Ammon's horn (tissue), 1 donor: Measurements from ENCODE around the gene PLAAT4.
A peak's percentile ranks its signal among the peaks of the same experiment; 100 is the strongest.
"Not testable (repeated sequence)": the region's sequence is repeated elsewhere in the genome, so short reads cannot be mapped to it uniquely, and the experiment has no call there.

Experiments used
- DNase-seq: peaks from one replicate; pipeline ENCODE4 v3.0.0-alpha.2; 2016; ENCODE audit warnings: low spot score

Gene PLAAT4

GRCh38 chr11:63543711-63544110 lies 7.1 kb downstream of the PLAAT4 start:
- DNase-seq: no peak

DNA sequence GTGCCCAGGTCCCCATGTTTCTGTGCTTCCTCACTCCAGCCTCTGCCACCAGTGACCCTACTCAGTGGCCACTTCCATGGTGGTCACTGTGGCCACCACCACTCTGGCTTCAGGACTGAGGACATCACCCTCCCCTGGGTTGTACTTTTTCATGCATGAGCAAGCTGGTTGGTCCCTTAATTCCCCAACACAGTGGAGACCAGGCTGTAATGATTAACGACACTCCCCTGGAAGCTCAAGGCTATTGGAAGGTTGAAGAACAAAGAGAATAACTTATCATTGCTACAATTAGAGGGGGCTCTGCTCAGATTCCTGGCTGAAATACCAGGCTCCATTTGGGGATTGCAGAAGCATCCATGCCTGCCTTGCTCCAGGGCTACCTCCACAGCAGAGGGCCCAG lies 10.5 kb downstream of the PLAAT4 start:
- no peak for DNase-seq

DNA sequence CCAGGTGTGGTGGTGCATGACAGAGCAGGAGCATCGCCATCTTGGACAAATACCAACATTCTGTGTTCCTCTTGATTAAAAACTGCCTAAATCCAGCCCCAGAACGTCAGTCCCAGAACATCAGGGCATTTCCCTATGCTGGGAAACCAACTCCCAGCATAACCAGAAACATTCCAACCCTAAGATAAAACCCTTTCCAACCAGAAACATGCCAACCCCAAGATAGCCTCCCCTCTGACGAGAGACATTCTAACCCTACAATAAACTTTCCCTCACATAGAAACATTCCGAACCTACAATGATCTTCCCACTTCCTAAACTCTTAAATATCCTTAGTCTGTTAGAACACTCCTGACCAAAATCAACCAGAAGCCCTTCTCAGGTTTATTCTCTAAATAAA lies 11.6 kb downstream of the PLAAT4 start:
- DNase-seq: no peak

DNA sequence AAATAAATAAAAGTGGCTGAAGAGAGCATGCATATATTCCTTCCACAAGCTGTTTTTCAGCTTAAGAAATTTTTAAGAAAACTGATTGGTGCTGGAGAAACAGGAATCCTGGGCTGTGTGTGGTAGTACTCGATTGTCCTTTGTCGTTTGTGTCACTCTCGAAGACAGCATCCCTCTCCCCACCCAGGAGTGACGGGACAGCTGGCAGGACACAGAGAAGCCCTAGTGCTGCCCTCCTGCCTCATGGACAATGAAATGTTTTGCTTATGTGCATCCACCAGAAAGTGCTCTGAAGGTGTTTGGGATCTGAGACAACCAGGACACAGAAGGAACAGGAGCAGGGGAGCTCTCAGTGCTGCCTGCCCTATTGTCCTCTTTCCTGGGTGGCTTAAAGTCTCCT lies 12.8 kb downstream of the PLAAT4 start:
- peak; percentile 72 for DNase-seq

DNA sequence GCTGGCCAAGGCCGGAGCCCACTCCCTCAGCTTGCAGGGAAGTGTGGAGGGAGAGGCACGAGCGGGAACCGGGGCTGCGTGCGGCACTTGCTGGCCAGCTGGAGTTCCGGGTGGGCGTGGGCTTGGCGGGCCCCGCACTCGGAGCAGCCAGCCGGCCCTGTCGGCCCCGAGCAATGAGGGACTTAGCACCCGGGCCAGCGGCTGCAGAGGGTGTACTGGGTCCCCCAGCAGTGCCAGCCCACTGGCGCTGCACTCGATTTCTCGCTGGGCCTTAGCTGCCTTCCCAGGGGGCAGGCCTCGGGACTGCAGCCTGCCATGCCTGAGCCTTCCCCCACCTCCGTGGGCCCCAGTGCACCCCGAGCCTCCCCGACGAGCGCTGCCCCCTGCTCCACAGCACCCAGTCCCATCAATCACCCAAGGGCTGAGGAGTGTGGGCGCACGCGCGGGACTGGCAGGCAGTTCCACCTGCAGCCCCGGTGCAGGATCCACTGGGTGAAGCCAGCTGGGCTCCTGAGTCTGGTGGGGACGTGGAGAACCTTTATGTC lies 13.6 kb downstream of the PLAAT4 start:
- not testable (repeated sequence) for DNase-seq

DNA sequence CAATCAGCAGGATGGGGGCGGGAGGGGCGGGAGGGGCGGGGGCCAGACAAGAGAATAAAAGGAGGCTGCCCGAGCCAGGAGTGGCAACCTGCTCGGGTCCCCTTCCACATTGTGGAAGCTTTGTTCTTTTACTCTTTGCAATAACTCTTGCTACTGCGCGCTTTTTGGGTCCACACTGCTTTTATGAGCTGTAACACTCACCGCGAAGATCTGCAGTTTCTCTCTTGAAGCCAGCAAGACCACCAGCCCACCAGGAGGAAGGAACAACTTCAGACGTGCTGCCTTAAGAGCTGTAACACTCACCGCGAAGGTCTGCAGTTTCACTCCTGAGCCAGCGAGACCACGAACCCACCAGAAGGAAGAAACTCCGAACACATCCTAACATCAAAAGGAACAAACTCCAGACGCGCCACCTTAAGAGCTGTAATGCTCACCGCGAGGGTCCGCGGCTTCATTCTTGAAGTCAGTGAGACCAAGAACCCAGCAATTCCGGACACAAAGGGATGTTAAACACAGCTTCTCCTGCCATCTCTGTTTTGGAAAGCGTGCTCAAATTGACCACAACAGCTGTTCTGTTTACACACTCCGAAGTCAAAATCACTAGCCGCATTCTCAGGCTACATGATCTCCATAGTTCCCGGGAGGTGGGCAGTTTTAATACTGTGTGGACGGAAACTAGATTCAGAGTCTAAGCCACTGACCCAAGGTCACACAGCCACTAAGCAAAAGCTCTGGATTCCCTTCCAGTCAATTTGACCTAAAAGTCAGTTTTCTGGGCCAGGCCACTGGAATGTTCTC lies 14.7 kb downstream of the PLAAT4 start:
- DNase-seq: no peak

DNA sequence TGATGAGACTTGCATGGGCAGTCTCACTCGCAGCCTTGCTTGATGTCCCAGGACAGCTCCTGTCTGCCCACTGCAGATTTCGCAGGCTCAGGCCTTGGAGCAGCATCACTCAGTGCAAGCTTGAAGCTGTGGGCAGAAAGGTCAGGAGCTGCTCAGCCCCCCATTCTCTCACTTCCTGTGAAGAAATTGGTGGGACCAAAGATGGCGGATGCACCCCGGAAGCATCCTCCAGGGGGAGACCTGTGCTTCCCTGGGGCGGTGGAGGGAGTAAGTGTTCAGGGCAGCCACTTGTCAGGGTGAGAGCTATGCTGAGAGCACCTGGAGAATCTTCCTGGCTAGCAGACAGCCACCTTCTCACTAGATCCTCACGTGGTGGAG lies 15.3 kb downstream of the PLAAT4 start:
- no peak for DNase-seq

DNA sequence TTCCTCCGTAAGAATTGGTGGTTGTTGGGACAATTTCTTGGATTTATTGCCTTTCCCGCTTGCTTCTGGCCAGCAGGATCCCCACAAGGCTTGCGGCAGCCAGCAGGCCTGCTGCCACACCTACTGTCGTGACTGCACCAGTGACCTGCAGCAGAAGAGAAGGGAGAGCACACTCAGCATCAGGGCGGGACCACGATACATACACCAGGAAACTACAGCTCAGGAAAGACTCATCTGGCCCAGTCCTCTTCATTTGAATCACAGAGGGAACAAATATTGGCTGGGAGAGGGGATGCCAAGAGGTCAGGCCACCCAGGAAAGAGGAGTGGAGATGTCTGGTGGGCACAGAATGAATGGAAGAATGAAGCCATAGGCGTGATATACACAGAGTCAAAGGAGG lies 16.3 kb downstream of the PLAAT4 start:
- DNase-seq: no peak

GRCh38 chr11:63553759-63554158 lies 17.2 kb downstream of the PLAAT4 start:
- no peak for DNase-seq

GRCh38 chr11:63554877-63555223 lies 18.2 kb downstream of the PLAAT4 start:
- no peak for DNase-seq

DNA sequence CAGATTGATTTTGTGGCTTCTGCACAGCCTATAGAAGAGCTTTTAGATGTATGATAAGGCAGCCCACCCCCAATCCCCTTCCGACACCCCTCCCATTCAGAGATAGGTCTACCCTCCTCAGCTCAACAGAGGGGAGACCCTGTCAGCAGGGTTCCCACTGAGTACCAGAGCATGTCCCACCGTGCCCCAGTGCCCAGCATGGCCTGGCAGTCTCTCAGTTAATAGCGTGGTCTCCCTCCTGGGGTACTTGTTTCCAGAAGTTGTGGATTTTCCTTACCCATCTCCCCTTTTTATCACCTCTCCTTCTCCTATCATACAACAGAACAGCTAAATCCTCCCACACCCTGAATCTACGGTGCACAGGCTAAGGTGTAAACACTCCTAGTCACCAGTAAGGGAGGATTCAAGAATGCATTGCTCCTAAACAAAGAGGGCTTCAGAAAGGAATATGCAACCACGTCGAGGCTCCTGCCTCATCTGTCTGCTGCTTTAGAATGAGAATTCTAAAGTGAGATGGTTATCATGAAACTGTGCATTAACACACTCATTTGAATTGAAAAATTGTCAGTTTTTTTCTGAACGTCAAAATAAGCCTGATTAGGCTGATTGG lies 19.9 kb downstream of the PLAAT4 start:
- DNase-seq: no peak

DNA sequence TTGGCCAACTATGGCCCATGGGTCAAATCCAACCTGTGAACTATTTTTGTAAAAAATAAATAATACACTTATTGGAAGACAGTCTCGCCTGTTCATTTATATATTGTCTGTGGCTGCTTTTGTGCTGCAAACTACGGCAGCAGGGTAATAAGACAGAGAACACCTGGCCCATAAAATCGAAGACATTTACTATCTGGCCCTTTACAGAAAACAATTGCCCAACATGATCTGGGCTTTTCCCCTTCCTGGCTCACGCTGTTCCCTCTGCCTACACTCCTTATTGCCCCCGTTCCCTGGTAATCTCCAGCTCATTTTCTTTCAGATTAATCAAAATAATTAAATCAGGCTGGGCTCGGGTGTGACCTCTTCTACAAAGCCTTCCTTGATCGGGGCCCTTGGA lies 21.0 kb downstream of the PLAAT4 start:
- DNase-seq: no peak

DNA sequence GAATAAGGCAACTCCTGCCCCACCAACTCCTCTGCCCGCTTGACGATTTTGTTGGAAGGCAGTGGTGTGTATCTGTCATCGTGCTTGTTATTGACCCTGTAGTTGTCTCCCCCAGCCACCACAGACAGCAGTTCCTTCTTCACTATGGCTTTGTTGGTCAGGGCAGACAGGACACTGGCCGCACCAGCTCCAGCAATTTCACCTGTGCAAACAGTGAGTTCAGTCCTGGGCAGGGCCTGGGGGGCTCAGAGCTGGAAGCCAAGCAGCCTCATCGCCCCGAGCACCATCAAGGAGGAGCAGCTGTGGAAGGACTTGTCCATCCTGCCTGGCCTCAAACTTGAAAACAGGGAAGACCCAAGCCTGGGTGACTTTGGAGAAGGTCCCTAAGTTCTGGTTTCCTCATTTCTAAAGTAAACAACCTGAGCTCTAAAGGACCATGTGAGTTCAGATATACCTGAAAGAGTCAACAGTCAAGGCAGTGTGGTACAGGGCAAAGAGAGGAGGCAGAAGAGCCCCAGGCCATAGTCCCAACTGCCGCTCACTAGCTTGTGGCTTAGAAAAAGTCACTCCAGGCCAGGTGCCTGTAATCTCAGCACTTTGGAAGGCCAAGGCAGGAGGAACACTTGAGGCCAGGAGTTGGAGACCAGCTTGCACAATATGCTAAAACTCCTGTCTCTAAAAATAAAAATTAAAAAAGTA lies 22.0 kb downstream of the PLAAT4 start:
- DNase-seq: no peak

DNA sequence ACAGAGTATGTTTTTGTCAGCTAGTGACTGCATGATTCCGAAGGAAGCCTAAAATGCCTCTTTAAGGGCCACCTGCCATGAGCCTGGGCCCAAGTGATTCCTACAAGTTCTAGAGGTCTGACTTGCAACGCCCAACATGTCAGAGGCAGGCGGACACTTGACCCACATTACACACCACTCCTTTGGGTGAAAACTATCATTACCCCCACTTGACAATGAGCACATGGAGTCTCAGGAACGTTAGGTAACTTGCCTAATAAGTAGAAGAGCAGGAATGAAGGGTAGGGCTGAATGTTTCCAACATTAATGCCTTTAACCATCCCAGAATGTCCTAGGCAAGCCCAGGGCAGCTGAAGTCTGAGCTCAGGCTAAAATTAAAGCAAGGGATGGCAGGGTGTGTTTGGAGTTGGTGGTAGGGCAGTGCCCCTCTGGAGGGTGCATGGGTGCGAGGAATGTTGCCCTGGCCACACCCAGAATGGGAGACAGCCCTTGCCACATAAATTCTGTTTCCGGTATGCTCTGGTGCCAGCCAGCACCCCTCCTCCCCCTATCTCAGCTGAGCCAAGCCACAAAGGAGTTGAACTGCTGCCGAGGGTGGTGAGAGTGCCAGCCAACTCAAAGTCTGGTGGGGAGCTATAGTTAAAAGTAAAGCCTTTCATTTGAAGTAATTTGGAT lies 24.0 kb downstream of the PLAAT4 start:
- peak; percentile 40 for DNase-seq

DNA sequence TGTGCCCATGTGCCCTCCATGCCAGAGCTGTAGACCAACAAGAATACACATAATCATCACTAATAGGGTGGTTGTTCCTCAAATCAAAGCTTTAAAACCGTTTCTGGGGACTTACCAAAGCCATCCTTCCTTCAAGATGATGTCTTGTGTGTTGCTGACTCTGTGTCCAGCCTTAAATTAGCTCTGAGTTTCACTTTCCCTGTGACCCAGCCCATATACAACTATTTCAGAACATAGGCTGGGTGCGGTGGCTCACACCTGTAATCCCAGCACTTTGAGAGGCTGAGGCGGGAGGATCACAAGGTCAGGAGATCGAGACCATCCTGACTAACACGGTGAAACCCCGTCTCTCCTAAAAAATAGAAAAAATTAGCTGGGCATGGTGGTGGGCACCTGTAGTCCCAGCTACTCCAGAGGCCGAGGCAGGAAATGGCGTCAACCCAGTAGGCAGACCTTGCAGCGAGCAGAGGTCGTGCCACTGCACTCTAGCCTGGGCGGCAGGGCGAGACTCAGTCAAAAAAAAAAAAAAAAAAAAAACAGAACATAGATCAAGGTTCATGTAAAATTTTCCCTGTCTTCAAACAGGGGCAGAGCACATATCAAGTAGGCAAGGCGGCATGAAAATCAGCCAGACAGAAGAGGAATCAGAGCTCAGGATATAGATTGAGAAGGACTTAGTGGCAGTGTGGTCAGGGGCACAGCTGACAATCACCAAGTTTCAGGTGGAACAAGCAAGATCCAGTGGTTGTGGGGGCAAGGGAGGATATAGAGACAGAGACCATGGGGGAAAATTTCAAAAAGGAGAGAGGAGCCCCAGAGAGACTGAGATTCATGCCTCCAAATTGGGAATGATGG lies 26.8 kb downstream of the PLAAT4 start, which contains the start of gene PLAAT2:
TSS of gene PLAAT2 (minus strand) at position 179 of the 855 bp plus-strand sequence. CDS start at position 124, 55 bp downstream.
- no peak for DNase-seq

DNA sequence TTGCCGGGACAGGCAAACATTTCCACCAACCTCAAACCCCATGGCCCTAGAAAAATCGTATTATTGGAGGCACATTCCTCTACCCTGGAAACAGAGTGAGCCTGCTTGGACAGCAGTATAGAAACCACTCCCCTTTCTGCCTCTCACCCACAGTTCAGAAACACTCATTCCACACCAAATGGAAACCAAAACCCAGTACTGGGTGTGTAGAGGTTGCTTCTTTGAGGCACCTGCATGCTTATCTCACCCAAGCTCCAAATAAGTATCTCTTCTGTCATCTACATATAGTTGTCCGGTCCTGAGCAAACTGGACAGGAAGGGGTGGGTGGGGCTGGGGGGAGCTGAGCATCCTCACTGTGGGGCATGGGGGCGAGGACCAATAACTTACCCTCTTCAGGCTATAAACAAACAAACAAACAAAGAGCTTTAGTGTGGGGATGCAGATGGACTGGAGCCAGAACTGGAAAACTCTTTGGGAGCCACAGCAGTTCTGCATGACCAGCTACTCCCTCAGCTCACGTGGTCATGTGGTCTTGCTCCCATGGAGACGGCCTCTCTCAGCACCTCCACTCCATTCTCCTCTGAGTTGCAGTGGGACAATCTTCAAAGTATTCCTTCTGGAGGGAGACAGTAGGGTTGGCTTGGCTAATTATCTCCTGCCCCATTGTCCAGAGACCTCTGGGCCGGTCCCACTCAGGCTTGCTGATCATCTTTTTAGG lies 27.6 kb downstream of the PLAAT4 start:
- DNase-seq: peak; percentile 73

DNA sequence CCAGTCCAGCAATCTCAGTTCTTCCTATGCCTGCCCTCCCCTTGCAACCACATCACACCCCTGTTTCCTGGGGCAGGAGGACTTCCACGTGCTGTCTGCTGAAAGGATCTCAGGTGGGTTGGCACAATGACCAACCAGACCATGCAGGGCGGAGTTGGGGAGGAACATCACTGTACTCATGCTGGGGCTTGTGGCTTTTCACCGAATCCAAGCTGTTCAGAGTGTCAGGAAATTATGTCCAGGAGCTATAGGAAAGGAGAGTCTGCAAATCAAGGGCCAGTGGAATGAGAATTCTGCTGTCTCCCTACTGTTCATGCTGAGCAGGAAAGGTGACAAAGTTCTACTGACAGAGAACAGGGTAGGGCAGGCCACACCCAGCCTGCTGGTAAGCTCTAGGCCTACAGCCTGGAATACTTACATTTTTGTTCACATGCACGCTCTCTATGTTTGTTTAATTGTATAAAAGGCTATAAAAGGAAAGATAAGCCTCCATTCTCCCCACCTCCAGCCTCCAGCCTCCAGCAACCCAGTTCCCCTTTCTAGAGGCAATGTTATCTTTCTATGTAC lies 28.3 kb downstream of the PLAAT4 start:
- DNase-seq: no peak

DNA sequence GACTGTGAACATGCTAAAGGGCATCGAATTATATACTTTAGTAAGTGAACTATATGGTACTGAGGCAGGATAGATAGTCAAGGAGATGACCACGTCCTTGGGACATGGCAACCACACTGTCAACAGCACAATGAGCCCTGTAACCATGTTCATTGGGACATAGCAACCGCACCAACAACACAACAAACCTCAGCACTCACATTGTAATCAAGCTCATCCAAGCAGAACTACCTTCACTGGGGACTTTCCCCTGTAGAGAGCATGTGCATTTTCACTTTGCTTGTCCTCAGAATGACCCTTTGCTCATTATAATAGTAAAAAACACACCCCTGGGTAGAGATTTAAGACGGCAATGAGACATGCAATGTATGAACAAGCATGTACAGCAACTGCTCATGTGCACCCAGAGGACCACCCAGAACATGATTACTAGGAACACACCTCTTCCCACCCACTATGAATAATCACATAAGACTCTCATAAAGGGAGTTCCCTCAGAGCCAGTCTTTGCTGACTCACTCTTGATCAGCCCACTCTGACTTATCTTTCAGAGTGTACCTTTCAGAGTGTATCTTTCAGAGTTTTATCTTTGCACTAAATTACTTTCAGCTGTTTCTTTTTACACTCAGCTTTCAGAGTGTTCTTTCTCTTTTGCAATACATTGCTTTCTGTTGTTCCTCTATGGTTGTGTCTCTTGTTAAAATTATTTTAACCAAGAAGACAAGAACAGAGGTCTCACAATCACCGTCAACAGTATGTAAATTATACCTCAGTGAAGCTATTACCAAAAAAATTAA lies 30.6 kb downstream of the PLAAT4 start:
- DNase-seq: no peak

DNA sequence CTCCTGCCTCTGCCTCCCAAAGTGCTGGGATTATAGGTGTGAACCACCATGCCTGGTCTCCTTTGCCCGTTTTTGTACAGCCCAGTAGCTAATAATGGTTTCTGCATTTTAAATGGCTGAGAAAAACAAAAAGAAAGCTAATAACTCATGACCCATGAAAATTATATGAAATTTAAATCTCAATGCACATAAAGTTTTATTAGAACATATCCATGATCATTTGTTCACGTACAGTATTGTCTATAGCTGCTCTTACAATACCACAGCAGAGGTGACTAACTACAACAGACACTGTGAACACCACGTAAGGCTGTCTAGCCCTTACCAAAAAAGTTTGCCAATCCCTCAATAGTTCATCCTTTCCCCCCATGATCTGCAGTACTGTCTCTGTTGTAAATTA lies 33.0 kb downstream of the PLAAT4 start:
- DNase-seq: no peak
